GM19395 (cell line): Measurements from ENCODE around the gene MAOB.
"Not testable (repeated sequence)": the region's sequence is repeated elsewhere in the genome, so short reads cannot be mapped to it uniquely, and the experiment has no call there.

ENCODE experiments used
- ATAC-seq: cut with Tn5 transposase; IDR thresholded peaks from one replicate; pipeline ENCODE4 v1.9.1; 2021; ENCODE audit warnings: mild to moderate bottlenecking, moderate library complexity; ENCODE audit not compliant: unreplicated experiment

The MAOB gene

GRCh38 chrX:43785930-43786591 lies 96.2 kb downstream of the MAOB start:
- no peak for ATAC-seq

- ATAC-seq = no peak
Observed at GRCh38 chrX:43758044-43758443, 124.2 kb downstream of the MAOB start.

GRCh38 chrX:43756076-43756475 lies 126.2 kb downstream of the MAOB start:
- no peak for ATAC-seq

- no peak for ATAC-seq
Observed at GRCh38 chrX:43753637-43754036, 128.6 kb downstream of the MAOB start.

GRCh38 chrX:43750248-43750676 lies 132.0 kb downstream of the MAOB start:
- peak; percentile 92 for ATAC-seq

- no peak for ATAC-seq
Observed at GRCh38 chrX:43747476-43747875, 134.8 kb downstream of the MAOB start.

- ATAC-seq = no peak
Observed at GRCh38 chrX:43745938-43746721, 136.1 kb downstream of the MAOB start.

- no peak for ATAC-seq
Observed at GRCh38 chrX:43744284-43744683, 138.0 kb downstream of the MAOB start.

GRCh38 chrX:43743100-43743822 lies 139.0 kb downstream of the MAOB start:
- ATAC-seq = no peak

GRCh38 chrX:43741843-43742573 lies 140.2 kb downstream of the MAOB start:
- ATAC-seq = no peak

GRCh38 chrX:43735957-43736356 lies 146.3 kb downstream of the MAOB start:
- ATAC-seq = no peak

GRCh38 chrX:43735534-43735933 lies 146.7 kb downstream of the MAOB start:
- ATAC-seq = no peak

GRCh38 chrX:43734444-43734843 lies 147.8 kb downstream of the MAOB start:
- no peak for ATAC-seq

GRCh38 chrX:43733699-43734098 lies 148.6 kb downstream of the MAOB start:
- ATAC-seq = no peak

GRCh38 chrX:43731086-43731485 lies 151.2 kb downstream of the MAOB start:
- no peak for ATAC-seq

- no peak for ATAC-seq
Observed at GRCh38 chrX:43728966-43729365, 153.3 kb downstream of the MAOB start.

- ATAC-seq = no peak
Observed at GRCh38 chrX:43728002-43728401, 154.2 kb downstream of the MAOB start.

- ATAC-seq = not testable (repeated sequence)
Observed at GRCh38 chrX:43727254-43727653, 155.0 kb downstream of the MAOB start.

GRCh38 chrX:43725227-43725626 lies 157.0 kb downstream of the MAOB start:
- ATAC-seq = not testable (repeated sequence)

- no peak for ATAC-seq
Observed at GRCh38 chrX:43720961-43721360, 161.3 kb downstream of the MAOB start.

GRCh38 chrX:43720082-43720481 lies 162.2 kb downstream of the MAOB start:
- no peak for ATAC-seq
